Stomach (tissue), 4 donors: ENCODE data around the gene QRFP.
"Not testable (repeated sequence)": the region's sequence is repeated elsewhere in the genome, so short reads cannot be mapped to it uniquely, and the experiment has no call there.

Experiments used
- EP300 ChIP-seq: sonication (generic); formaldehyde crosslinking; IDR thresholded peaks from one replicate; pipeline ENCODE4 v1.6.1; 2017; ENCODE audit warnings: antibody characterized with exemption
- TF ChIP-seq, protein P1 (sequence below), 7 experiments: fragments of 450-650 bp in 4 of 7; fragments of 200-600 bp in 3 of 7; sonication (generic) in 3 of 7; IDR thresholded peaks; one replicate each; pipeline ENCODE4 v1.5.1; 2016 to 2019; ENCODE audit warnings: antibody characterized with exemption in 7 of 7, control low read depth in 2 of 7, mild to moderate bottlenecking in 1 of 7

DNA sequence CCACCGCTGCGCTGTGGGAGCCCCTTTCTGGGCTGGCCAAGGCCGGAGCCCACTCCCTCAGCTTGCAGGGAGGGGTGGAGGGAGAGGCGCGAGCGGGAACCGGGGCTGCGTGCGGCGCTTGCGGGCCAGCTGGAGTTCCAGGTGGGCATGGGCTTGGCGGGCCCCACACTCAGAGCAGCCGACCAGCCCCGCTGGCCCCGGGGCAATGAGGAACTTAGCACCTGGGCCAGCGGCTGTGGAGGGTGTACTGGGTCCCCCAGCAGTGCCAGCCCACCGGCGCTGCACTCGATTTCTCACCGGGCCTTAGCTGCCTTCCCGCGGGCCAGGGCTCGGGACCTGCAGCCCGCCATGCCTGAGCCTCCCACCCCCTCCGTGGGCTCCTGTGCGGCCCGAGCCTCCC is 13.4 kb upstream of the QRFP start:
- TF ChIP-seq, protein P1, sequence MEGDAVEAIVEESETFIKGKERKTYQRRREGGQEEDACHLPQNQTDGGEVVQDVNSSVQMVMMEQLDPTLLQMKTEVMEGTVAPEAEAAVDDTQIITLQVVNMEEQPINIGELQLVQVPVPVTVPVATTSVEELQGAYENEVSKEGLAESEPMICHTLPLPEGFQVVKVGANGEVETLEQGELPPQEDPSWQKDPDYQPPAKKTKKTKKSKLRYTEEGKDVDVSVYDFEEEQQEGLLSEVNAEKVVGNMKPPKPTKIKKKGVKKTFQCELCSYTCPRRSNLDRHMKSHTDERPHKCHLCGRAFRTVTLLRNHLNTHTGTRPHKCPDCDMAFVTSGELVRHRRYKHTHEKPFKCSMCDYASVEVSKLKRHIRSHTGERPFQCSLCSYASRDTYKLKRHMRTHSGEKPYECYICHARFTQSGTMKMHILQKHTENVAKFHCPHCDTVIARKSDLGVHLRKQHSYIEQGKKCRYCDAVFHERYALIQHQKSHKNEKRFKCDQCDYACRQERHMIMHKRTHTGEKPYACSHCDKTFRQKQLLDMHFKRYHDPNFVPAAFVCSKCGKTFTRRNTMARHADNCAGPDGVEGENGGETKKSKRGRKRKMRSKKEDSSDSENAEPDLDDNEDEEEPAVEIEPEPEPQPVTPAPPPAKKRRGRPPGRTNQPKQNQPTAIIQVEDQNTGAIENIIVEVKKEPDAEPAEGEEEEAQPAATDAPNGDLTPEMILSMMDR (IDR thresholded peaks at IDR 0.05) = not testable (repeated sequence)
- not testable (repeated sequence) for TF ChIP-seq EP300
